Activated CD4-positive, alpha-beta T cell treated with anti-CD3 and anti-CD28 coated beads, Interleukin-2, amount 50 U/mL, for 24 hours (primary cell): ENCODE results near the gene CSNK2A2.

ENCODE experiments used
- DNase-seq, 2 donors: peaks; one replicate each; pipeline ENCODE4 v3.0.0-alpha.2; 2020; ENCODE audit warnings: low read depth in 1 of 2, low spot score in 1 of 2

Gene CSNK2A2

GRCh38 chr16:58114827-58115825 lies 82.8 kb downstream of the CSNK2A2 start:
- no peak for DNase-seq

- DNase-seq, result no peak
Observed at GRCh38 chr16:58111302-58111627, 86.6 kb downstream of the CSNK2A2 start.

GRCh38 chr16:58110571-58111301 lies 87.2 kb downstream of the CSNK2A2 start:
- no peak for DNase-seq

- DNase-seq, result no peak
Observed at GRCh38 chr16:58109881-58110280, 88.0 kb downstream of the CSNK2A2 start.

- no peak for DNase-seq
Observed at GRCh38 chr16:58109330-58109729, 88.6 kb downstream of the CSNK2A2 start.
